HCEC 1CT (cell line): Measurements from ENCODE around the gene MTARC2.

Source experiments
- DNase-seq: peaks from one replicate; pipeline ENCODE4 v3.0.0-alpha.2; 2017

MTARC2 gene

DNA sequence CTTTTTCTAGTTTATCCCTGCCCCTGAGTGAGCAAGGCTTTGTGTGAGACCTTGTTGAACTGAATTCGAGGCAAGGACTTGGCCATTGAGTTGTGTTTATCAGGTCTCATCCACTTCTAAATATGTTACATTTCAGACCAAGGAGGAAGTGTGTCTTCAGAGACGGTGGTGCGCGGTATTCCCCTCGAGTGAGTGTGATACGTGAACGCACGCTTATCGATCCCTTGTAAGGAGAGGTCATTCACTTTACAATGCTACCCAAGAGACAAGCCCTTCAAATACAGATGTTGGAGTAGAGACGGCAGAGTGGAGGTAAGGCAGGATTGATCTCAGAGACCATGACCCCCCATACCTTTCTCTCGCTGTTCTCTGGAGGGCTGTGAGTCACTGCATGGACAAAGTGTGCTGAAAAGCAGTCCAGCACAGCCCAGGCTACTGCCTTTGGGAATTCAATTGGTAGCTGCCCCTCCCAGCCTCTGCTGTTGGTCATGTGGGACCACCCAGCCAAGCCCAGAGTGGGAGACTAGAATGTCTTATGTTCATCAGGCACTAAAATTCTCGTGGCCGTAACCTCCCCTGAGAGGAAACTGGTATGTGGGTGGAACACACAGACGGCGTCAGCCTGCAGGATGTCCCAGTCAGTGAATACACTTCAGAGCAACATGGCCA, 22.3 kb downstream of the MTARC2 start:
- no peak for DNase-seq

DNA sequence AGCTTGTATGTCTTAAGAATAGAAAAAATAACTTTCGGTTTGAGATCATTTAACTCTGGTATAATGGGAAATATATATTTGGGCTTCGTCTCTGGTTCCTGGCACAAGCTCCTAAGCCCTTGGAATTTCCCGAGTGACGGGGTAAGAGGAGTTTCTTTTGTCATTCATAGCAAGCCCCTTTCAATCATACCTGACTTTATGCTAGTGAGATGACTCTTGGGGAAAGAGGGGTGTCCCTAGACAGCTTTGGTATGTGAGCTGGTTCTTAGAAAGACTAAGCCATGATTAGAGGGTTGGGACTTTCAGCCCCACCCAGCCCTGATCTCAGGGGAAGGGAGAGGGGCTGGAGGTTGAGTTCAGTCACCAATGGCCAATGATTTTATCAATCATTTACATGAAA, 24.7 kb downstream of the MTARC2 start:
- DNase-seq: no peak

DNA sequence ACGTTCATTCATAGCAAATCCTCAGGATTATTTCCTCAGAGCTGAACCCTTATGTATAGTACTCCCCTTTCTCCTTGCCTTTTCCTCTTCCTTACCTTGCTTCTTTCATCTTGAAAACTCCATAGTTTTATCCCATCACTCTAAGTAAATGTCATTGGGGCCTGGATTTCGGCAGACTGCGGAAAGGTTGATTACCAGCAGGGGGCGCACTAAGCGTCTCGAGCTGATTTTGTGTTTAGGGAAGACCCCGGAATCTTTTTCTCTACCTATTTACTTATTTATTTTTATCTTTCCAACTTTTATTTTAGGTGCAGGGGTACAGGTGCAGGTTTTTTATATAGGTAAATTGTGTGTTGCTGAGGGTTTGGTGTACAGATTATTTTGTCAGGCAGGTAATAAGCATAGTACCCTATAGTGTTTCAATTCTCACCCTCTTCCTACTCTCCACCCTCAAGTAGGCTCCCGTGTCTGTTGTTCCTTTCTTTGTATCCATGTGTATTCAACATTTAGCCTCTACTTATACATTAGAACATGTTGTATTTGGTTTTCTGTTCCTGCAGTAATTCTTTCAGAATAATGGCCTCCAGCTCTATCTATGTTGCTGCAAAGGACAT, 27.2 kb downstream of the MTARC2 start:
- peak; percentile 17 for DNase-seq

DNA sequence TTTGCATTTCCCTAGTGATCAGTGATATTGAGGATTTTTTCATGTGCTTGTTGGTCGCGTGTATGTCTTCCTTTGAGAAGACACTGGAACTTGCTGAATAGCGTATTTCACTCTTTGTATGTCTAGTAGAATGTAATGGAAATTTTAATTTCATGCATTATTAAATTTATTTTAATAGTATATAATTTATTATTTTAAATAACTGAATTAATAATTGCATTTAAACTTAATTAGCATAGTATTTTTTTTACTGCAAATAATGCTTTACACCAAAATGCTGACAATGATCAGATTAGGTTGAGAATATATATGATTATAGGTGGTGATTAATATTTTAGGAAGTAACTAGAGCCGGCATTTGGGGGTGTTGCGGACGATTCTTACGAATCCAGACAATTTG, 28.1 kb downstream of the MTARC2 start:
- no peak for DNase-seq

DNA sequence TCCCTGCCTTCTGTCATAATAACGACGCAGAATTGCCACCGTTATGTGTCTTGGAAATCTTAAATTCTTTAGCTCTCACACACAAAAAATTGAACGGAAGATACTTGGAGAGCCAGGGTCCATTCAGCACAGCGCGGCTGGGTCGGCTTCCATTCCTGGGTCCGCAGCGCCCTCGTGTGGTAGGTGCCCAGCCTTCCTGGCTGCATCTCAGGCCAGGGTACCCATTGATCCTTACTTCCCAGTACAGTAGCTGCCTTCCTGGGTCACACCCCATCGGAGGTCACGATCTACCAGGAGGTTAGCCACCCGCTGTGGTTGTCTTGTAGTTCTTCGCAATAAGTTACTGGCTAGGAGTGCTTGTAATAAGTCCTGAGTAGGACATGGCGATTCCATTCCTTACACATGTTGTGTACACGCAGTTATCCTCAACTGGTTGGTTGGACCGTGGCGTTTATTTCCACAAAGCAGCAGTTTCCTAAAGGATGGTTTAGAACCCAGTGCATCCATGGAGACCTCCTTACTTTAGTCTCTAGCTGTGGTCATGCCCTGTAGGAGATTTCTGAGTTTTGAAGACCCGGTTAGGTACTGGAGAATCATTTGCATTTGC, 28.7 kb downstream of the MTARC2 start:
- DNase-seq: peak; percentile 54

DNA sequence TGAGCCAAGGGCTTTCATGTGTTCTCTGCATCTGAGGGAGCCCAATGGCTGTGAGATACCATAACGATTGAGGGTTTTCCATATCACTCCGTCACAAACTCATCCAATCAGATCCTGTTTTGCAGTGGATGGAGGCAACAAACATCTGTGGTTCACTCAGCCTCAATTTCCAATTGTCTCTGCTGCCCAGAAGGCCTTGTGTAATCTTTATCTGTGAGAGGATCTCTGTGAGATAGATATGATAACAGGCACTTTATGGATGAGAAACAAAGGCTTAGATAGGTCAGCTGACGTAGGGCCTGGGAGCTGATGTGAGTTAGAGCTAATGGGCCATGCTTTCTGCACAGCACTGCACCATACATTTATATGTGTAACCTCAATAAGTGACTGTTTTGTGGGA, 35.3 kb downstream of the MTARC2 start:
- no peak for DNase-seq

DNA sequence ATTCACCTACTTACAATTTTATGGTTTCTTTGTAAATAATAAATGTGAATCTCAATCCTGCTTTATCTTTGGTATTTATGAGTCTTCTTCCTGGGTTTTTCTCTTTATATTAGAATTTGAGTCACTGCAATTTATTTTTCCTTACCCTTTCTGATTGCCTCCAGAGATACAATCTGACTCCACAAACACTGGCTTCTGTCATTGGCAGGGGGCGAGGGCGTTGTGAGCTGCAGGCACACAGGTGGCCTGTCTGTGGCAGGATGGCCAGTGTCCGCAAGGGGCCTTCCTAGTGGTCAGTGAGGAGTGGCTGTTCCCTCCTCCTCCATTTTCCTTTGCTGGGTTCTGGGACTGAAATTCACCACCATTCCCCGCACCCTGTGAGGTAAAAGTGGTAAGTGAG, 36.6 kb downstream of the MTARC2 start:
- no peak for DNase-seq

DNA sequence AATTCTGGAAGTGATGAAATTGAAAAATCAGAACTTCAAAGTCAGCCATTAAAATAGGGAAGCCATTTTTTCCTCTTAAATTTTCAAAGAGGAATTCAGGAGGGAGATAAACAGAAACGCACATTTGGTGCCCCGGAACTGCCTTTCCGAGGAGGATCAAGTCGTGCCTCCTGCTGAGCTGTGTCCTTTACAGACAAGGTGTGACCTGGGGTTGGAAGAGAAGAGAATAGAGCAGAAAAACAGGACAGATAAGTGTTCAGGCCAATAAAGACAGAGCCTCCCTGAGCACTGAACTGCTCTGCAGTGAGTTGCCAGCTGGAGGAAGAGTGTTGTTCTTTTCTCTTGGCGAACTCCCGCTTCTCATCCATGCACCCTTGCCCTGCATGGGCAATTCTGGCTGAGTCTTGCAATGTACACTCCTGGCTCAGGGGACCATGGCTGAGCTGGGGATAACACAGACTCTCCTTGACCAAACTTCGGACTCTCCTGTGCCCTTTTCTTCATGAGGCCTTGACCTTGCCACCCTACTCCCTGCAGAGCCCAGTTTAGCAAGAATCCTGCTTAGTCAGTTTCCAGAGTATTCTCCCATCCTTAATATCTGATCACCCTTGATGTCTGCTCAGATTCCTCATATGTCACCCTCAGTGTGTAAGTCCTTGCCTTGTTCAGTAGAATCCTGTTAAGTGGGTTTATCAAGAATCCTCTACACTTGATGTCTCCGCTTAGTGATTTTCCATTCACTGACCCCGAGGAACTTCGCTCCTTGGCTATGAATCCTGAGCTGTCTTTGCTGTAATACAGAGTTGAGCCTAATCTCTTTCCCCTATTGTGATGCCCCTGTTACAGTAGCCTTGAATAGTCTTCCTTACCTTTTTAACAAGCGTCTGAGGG, 37.3 kb downstream of the MTARC2 start:
- DNase-seq: no peak

DNA sequence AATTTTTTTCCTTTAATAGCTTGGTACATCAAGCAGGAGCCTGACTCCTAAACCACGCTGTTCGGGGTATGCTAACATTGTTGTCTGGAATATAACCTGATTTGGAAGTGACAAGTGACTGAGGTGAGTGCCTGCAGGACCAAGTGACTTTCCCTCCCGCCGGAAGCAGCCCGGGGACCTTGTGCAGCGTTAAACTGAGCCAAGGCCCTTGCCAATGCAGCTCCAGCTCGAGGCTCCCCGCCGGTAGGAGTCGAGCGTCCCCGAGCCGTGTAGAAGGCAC, 37.9 kb downstream of the MTARC2 start:
- DNase-seq: no peak

DNA sequence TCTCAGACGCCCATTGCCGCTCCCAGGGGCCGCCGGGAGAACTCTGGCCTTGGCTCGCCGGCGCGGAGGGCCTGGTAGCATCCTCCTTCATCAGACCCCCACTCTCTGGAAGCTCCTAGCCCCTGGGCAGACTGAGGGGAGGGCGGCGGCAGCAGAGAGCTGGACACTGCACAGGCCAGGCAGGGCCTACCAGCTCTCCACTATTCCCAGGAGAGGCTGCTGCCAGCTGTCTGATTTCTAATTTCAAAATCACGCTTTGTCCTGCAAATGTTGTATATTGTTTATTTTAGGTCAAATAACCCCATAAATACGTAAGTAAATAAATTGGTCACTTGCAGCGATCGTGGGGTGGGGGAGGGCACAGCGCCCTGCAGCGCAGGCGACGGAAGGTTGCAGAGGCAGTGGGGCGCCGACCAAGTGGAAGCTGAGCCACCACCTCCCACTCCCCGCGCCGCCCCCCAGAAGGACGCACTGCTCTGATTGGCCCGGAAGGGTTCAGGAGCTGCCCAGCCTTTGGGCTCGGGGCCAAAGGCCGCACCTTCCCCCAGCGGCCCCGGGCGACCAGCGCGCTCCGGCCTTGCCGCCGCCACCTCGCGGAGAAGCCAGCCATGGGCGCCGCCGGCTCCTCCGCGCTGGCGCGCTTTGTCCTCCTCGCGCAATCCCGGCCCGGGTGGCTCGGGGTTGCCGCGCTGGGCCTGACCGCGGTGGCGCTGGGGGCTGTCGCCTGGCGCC, 38.4 kb downstream of the MTARC2 start, which contains the start of gene MTARC1:
TSS of gene MTARC1 (plus strand) at position 577 of the 732 bp plus-strand sequence. CDS start at position 609, 32 bp downstream.
- DNase-seq: peak; percentile 53

DNA sequence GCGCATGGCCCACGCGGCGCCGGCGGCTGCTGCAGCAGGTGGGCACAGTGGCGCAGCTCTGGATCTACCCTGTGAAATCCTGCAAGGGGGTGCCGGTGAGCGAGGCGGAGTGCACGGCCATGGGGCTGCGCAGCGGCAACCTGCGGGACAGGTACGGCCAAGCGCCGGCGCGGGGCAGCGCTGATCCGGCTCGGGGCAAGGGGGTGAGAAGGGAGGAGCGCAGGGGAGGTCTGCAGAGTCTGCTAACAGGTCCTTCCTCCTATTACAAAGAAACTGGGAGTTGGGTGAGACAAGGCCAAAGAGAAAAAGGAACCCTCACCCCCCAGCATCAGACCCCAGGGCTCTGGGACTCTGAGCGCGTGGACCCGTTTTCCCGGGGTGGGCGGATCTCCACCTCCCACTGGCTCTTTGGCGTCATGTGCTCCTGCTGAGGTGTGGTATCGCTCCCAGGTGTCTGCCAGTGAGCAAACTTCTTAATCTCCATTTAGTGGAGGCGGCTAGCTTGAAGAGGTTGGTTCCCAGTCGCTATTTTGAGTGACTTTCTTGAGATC, 39.0 kb downstream of the MTARC2 start:
- no peak for DNase-seq

DNA sequence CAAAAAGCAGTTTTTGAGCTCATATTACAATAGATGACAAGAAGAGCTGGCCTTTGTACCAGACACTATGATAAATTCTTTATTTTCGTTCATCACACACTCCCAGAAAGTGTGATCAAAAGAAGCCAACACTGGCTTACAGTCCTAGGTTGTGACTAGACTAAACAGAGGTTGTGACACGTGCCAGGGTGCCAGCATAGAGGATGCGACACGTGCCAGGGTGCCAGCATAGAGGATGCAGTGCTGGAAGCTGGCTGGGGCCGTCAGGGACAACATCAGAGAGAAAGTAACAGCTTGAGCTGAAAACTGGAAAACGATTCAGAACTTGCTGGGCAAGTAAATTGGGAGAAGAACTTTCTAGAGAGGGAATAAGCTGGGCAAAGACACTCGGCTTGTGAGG, 40.8 kb downstream of the MTARC2 start:
- DNase-seq: no peak

DNA sequence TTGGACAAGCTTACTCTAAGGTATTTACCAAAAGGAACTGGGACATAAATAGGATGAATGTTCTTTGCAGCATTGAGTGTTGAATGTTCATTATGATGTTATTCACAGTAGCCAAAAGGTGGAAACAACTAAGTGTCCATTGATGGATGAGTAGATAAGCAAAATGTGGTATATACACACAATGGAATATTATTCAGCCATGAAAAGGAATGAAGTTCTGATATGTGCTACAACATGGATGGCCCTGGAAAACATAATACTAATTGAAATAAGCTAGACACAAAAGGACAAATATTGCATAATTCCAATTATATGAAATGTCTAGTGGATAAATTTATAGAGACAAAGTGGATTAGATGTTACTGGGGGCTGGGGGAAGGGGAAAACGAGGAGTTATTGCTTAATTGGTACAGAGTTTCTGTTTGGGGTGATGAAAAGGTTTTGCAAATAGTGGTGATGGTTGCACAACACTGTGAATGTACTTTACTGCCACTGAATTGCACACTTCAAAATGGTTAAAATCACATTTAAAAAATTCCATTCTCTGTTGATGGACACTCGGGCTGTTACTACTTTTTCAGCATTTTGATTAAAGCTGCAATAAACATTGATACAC, 41.5 kb downstream of the MTARC2 start:
- DNase-seq: no peak

DNA sequence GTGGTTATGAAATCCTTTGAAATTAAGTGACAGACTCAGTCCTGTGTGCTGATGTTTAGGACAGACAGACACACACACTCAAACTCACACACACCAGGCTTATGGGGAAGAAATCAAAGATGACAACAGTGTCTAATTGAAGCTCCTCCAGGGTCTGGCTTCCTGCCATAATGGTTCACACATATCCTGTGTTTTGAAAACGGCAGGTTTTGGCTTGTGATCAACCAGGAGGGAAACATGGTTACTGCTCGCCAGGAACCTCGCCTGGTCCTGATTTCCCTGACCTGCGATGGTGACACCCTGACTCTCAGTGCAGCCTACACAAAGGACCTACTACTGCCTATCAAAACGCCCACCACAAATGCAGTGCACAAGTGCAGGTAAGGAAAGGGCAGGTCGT, 43.2 kb downstream of the MTARC2 start:
- no peak for DNase-seq

DNA sequence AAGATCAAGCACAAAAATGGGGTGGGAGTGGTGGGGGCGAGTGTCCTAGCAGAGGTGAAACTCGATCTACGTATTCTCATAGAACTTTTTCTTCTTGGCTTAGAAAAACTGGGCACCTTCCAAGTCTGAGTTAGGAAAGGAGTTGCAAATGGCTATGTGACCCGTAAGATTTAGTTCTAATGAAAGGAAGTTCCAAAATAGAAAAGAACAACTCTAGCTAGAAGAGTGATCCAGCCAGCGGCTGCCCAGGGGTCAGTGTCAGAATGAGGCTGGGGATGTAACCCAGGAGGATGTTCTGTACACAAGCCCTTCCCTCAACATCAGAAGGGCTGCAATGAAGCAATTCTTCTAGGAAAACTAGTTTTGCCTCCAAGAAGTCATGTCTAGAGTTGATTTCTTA, 43.8 kb downstream of the MTARC2 start:
- DNase-seq: no peak

DNA sequence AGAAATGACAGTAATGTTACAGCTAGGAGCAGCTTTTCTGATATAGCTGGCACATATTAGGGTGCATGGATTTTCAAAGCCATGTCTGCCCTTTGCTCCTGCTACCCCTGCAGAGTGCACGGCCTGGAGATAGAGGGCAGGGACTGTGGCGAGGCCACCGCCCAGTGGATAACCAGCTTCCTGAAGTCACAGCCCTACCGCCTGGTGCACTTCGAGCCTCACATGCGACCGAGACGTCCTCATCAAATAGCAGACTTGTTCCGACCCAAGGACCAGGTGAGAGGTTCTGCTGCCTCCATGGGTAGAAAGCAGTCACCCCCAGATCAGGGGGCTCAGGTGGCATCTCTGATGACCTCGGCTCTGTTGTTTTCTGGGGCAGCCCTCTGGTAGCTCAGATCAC, 48.4 kb downstream of the MTARC2 start:
- DNase-seq: no peak

DNA sequence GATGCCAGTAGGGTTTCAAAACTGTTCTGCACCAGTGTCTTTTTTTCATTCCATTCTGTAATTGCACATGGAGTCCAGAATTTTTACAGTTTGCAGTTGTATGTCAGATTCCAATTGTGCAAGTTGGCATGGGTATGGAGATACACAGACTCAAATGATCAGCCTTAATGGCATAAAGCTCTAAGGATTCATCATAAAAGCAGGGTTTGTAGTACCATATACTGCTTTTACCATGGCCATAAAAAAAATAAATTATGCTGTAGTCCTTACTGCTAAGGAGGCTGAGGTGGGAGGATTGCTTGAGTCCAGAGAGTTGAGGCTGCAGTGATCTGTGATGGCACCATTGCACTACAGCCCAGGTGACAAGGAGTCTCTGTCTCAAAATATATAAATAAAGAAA, 48.9 kb downstream of the MTARC2 start:
- DNase-seq: no peak

DNA sequence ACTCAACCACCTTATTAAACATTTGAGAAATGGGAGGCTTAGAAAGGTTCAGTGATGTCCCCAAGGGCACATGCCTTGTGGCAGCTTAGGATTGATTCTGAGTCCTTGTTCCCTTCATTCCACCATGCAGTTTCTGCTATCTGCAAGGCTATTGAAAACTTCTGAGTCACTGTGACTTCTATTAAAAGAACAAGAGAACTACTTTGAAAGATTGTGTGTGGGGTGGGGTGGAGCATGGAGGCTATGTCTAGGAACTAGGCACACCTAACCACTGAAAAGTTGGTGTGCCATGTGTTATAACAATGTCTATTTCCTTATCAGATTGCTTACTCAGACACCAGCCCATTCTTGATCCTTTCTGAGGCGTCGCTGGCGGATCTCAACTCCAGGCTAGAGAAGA, 49.4 kb downstream of the MTARC2 start:
- no peak for DNase-seq

DNA sequence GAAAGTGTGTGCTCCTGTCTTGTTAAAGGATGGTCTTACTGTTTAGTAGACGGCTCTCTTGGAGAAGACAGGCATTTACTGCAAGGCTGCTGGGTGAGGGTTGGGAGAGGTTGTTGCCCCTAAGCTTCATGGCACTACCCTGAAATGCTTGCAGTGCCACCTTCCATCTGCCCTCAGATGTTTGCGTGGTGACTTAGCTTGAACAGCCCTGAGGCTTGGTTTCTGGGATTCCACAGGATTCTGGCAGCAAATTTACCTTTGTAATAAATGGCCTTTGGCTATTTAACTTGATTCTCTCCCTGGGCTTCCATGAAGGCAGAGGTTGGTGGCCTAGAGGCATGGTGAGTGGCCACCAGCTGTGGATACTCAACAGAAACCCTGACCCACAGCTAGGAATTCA, 50.2 kb downstream of the MTARC2 start:
- no peak for DNase-seq

DNA sequence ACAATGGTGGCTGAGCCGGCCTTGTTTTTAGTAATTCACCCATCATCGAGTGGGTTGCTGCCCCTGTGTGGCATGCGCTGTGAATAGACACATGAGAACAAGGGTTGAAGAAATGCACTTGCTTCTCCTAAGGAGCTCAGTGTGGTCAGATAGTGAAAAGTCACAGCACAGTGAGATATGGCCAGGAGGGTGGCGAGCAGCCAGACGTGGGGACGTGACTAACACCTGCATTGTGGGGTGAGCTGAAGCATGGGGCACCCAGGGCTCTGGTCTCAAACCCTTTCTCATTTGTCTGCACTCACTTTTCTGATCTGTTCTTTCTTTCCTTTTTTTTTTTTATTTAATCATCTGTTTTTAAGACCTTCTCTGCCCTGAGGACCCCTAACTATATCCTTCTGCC, 52.1 kb downstream of the MTARC2 start:
- DNase-seq: no peak

DNA sequence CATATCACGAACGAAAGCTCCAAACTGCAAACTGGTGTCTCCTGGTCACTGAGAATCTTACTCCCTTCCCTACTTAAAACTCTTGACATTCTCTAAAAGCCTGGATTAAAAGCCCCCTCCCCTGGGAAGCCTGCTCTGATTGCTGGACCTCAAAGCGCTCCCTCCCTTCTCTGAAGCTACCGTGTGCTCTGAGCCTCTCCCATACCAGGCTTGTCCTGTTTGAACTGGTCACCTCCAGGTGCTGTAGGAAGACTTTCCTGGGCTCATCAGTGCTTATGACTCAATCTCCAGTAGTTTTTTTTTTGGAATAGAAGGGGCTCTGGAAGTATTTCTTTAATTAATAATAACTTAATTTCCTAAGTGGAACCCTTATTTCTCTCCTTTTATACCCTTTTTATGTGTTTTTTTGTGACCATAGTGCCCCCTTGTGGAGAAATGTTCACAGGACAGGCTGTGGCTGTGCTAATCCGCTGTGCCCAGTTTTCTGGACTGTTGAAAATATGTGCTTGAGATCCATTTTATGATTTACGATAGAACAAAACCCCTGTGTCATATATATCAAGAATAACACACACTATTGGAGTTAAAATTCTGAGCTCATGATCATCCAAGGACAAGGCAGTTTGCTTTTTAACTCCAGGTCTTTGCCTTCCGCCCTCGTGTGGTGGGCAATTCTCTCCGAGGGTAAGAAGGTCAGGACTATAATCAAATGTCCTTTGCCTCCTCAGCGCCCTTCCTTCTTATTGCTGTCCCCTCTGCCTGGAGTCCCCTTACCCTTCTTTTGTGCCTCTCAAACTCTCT, 55.5 kb downstream of the MTARC2 start:
- DNase-seq: peak; percentile 34
